Embryonic facial prominence (tissue), 1 donor: Measurements from ENCODE around the gene PRSS22.

ENCODE experiments used
- DNase-seq: peaks from one replicate; pipeline ENCODE4 v3.0.0-alpha.2; 2016; ENCODE audit errors: extremely low spot score

PRSS22 gene

GRCh38 chr16:2829501-2830354, 28.2 kb downstream of the PRSS22 start, which contains the start of gene ZG16B:
ZG16B (plus strand) TSS chr16:2830303; CDS start chr16:2830442, 139 bp downstream.
- DNase-seq: no peak

GRCh38 chr16:2828876-2829430, 29.0 kb downstream of the PRSS22 start:
- DNase-seq: no peak

- no peak for DNase-seq
Measured at GRCh38 chr16:2828521-2828840, 29.5 kb downstream of the PRSS22 start.

- DNase-seq: no peak
Measured at GRCh38 chr16:2827831-2828520, 30.0 kb downstream of the PRSS22 start.

- DNase-seq: no peak
Measured at GRCh38 chr16:2827374-2827791, 30.6 kb downstream of the PRSS22 start.

- no peak for DNase-seq
Measured at GRCh38 chr16:2826591-2827373, 31.2 kb downstream of the PRSS22 start.

GRCh38 chr16:2825906-2826305, 32.1 kb downstream of the PRSS22 start:
- DNase-seq: no peak

- DNase-seq: no peak
Measured at GRCh38 chr16:2825049-2825742, 32.8 kb downstream of the PRSS22 start.

- DNase-seq: no peak
Measured at GRCh38 chr16:2824626-2825025, 33.3 kb downstream of the PRSS22 start.

GRCh38 chr16:2822496-2822895, 35.5 kb downstream of the PRSS22 start:
- DNase-seq: no peak

- DNase-seq: no peak
Measured at GRCh38 chr16:2822158-2822495, 35.8 kb downstream of the PRSS22 start.

- no peak for DNase-seq
Measured at GRCh38 chr16:2821487-2822157, 36.3 kb downstream of the PRSS22 start.

- DNase-seq: no peak
Measured at GRCh38 chr16:2820836-2821486, 37.0 kb downstream of the PRSS22 start.

GRCh38 chr16:2819939-2820835, 37.8 kb downstream of the PRSS22 start:
- no peak for DNase-seq

GRCh38 chr16:2819179-2819938, 38.6 kb downstream of the PRSS22 start:
- DNase-seq: no peak

- DNase-seq: no peak
Measured at GRCh38 chr16:2818272-2818876, 39.6 kb downstream of the PRSS22 start.

- DNase-seq: no peak
Measured at GRCh38 chr16:2817340-2818271, 40.4 kb downstream of the PRSS22 start.
